Choroid plexus epithelial cell (primary cell): ENCODE measurements around the gene COL4A6.

Experiments
- DNase-seq: peaks from one replicate; pipeline ENCODE4 v3.0.0-alpha.2; 2010; ENCODE audit warnings: low read depth
- H3K4me3 ChIP-seq: 2 replicates; pipeline ENCODE4 v1.5.1; 2011; ENCODE audit warnings: low read depth, mild to moderate bottlenecking, control low read depth, low read length, moderate library complexity
- TF ChIP-seq, protein P1 (sequence below): conservative IDR thresholded peaks from 2 replicates; pipeline ENCODE4 v1.5.1; 2011; ENCODE audit warnings: low read depth, mild to moderate bottlenecking, control low read depth, inconsistent platforms, low read length, moderate library complexity

Gene COL4A6

DNA sequence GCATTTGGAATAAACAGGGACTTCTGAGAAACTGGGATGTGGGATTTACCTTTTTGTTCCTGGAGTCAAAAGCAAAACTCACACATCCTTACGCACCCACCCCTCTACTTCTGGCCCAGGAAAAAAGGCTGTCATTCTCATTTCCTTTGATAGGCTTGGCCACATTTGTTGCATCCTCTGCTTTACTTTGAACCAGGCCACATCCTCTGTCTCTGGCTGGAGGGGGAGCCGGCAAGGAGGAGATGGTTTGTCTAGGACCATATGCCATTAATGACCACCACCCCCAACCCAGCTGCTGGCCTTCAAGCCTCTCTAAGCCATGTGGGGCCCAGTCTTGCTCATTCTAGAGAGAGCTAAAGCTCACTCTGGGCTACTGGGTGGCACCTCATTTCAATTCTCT, 282.1 kb downstream of the COL4A6 start:
- H3K4me3 ChIP-seq, result no peak overlapping the region
- no peak for DNase-seq
- TF ChIP-seq, protein P1, sequence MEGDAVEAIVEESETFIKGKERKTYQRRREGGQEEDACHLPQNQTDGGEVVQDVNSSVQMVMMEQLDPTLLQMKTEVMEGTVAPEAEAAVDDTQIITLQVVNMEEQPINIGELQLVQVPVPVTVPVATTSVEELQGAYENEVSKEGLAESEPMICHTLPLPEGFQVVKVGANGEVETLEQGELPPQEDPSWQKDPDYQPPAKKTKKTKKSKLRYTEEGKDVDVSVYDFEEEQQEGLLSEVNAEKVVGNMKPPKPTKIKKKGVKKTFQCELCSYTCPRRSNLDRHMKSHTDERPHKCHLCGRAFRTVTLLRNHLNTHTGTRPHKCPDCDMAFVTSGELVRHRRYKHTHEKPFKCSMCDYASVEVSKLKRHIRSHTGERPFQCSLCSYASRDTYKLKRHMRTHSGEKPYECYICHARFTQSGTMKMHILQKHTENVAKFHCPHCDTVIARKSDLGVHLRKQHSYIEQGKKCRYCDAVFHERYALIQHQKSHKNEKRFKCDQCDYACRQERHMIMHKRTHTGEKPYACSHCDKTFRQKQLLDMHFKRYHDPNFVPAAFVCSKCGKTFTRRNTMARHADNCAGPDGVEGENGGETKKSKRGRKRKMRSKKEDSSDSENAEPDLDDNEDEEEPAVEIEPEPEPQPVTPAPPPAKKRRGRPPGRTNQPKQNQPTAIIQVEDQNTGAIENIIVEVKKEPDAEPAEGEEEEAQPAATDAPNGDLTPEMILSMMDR, result no peak

DNA sequence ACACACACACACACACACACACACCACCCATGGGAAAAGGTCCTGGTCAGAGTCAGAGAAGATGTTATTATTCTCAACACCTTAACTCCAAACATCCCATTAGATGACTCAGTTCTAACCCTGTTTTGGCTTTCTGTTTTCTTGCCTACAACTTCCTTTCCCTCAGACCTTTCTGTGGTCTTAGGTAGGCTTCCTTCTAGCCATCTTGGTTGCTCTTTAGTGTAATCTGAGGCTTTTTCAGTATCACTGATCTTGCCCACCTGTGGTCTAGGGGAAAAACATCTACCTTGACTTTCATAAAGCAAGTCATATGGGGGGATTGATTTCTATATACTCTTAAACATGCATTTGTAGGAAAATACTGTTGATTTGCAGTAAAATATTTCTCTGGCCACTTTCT, 289.7 kb downstream of the COL4A6 start:
- no peak for DNase-seq
- TF ChIP-seq, protein P1, result no peak
- no peak overlapping the region for H3K4me3 ChIP-seq

DNA sequence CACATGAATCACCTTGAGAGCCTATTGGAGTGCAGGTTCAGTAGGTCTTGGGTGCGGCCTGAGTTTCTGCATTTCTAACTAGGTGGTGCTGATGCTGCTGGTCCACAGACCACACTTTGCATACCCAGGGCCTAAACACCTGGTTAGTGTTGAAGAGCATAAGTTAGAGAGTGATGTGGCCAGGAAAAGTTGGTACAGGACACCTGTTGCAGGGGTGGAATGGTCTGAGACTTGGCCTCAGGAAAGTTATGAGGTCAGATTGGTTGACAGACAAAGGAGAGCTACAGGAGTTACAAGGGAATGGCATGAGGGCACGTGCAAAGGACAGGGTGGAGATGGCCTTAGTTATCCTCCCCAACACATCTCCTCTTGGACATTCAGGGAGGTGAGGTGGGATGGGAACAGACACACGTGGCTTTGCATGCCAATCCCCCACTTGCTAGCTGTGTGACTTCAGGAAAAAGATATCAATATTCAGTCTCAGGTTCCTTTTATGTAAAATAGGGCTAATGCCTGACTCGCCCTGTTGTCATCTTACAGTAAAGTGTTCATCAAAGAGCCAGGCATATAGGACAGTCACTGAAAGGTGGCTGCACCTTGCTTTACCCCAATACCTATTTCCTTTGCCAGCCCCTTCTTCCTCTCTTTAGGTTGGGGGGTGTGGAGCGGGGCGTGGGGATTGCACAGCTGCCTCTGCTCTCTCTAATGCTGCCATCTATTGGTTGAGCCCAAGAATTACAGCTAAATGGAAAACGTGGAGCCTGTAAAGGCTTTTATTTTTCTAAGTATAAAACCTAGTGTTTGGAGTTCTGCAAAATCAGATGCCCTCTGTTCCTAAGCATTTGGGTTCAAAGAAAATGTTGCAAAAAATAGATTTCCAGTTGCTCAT, 299.2 kb downstream of the COL4A6 start:
- no peak overlapping the region for H3K4me3 ChIP-seq
- peak; percentile 27 for DNase-seq
- TF ChIP-seq, protein P1, result peak; percentile 65

DNA sequence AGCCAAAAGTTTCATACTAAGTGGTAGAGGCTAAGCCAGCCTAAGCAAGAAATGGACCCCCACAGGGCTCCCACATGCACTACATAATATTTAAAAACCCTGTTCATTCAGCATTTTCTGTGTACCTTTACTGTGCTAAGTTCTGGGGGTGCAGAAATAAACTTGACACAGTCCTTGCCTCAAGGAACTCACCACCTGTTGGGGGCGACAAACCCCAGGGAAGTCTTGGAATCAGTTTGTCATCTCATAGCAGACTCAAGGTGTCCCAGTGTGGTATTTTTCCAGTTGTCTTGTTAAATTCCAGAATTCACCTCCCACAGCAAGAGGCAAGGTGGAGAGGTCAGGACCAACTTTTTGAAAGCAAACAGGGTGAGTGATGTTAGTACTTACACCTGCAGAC, 303.5 kb downstream of the COL4A6 start:
- H3K4me3 ChIP-seq, result no peak overlapping the region
- DNase-seq, result no peak
- TF ChIP-seq, protein P1, result peak; percentile 7

DNA sequence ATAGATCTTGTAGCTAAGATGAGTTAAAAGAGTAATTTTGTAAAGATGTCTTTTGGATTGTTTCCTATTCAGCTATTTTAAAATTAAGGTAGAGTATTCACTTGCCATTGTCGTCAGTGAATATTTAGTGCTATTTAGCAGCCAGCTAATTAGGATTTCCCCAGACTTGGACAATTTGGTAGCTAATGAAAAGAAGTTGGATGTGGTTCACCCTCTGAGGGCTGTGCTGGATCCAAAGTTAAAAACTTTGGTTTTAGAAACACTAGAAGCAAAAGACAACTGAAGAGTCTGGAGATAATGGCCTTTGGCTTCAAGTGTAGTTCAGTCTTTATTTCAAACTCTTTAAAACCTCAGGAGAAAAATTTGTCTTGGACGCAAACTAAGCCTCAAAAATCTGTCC, 305.3 kb downstream of the COL4A6 start:
- no peak overlapping the region for H3K4me3 ChIP-seq
- TF ChIP-seq, protein P1, result no peak
- DNase-seq, result no peak

DNA sequence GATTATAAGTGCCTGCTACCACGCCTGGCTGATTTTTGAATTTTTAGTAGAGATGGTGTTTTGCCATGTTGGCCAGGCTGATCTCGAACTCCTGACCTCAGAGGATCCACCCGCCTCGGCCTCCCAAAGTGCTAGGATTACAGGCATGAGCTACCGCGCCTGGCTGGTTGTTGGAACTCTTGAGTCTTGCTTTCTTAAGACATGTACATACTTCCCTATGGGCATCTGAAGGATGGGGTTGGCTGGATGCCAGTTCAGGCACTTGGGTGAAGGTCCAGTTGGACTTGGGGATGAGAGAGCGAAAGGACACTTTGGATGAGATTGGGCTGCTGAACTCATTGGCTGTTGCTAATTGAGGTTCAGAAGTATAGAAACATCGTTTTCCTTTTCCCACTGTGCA, 306.2 kb downstream of the COL4A6 start:
- no peak for DNase-seq
- TF ChIP-seq, protein P1, result no peak
- no peak overlapping the region for H3K4me3 ChIP-seq

DNA sequence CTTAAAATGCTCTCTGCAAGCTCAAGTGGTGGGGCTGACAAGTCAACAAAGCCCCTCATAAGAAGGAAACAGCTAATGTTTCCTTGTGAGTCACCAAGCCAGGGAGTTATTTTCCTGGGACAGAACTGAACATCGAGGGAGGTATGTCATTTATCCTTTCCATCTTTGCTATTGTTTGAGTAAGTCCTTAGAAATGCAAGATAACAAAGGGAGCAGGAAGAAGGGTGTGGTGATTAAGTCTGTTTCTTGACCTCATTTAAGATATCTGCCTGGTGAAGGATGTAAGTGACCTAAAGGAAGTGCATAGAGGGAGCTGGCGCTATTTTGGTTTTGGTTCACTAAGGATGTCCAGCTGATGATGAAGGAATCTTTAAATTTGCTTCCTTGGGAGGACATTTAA, 306.8 kb downstream of the COL4A6 start:
- TF ChIP-seq, protein P1, result no peak
- no peak for DNase-seq
- H3K4me3 ChIP-seq, result no peak overlapping the region
